Measurements from ENCODE around the gene CIDEC.

GRCh38 chr3:9914559-9915253, 34.7 kb upstream of the CIDEC start:
- TF ChIP-seq CTCF (IDR thresholded peaks at IDR 0.05): no peak
- TF ChIP-seq POLR2AphosphoS5 (IDR thresholded peaks at IDR 0.05): no peak

All from breast epithelium (tissue), 3 donors.